Endothelial cell of umbilical vein (primary cell): ENCODE results near the gene PRSS22. TPM values are rescaled to one million over a fixed set of nuclear protein-coding genes. Genes with fewer than 3 reads are reported as not detected.

Experiments used
- BruUV-seq: library from RNA; stranded (reverse); fragments of 400-500 nt; replicated peaks from 2 replicates; lab custom pipeline; 2021; lab: Mats Ljungman, UMichigan
- CTCF ChIA-PET: fragments of 300-600, 350-600 bp; sonication (Branson Sonifier 250); formaldehyde crosslinking; loops from one replicate; lab custom pipeline; 2021; ENCODE audit warnings: antibody characterized with exemption, inconsistent platforms; lab: Charles Lee
- POLR2A ChIA-PET: fragments of 300-600, 350-600 bp; sonication (Branson Sonifier 250); formaldehyde crosslinking; loops from one replicate; lab custom pipeline; 2021; ENCODE audit warnings: antibody characterized with exemption, inconsistent platforms; lab: Charles Lee
- DNase-seq: peaks from one replicate; pipeline ENCODE4 v3.0.0-alpha.2; 2011; ENCODE audit warnings: low read depth, low spot score
- FAIRE-seq: peaks from 2 replicates; lab custom pipeline; 2011; peaks lifted over from hg19 to GRCh38; lab: Jason Lieb, UNC
- H2AFZ ChIP-seq: 2 replicates; pipeline ENCODE4 v1.6.0; 2012; ENCODE audit warnings: low read depth, low read length, control low read depth, inconsistent platforms
- H3K27ac ChIP-seq: 2 replicates; pipeline ENCODE4 v1.5.1; 2011; ENCODE audit warnings: low read depth, mild to moderate bottlenecking, control low read depth, low read length, moderate library complexity; ENCODE audit not compliant: insufficient read depth
- H3K27me3 ChIP-seq, 2 experiments: 2 replicates each; pipeline versions ENCODE4 v1.6.0 to v1.6.1; 2011; ENCODE audit warnings: low read length in 2 of 2, mixed read lengths in 1 of 2; ENCODE audit not compliant: control insufficient read depth in 2 of 2, insufficient read depth in 2 of 2
- H3K36me3 ChIP-seq, 2 experiments: 2 replicates in 1 of 2; 3 replicates in 1 of 2; pipeline ENCODE4 v1.5.1; 2011; ENCODE audit warnings: low read length in 2 of 2, mild to moderate bottlenecking in 1 of 2, moderate library complexity in 1 of 2; ENCODE audit not compliant: control insufficient read depth in 2 of 2, insufficient read depth in 2 of 2; ENCODE audit errors: extremely low read depth in 1 of 2
- H3K4me1 ChIP-seq: 3 replicates; pipeline ENCODE4 v1.5.1; 2011; ENCODE audit warnings: mild to moderate bottlenecking, low read length; ENCODE audit not compliant: control insufficient read depth, insufficient read depth; ENCODE audit errors: extremely low read depth
- H3K4me2 ChIP-seq: 2 replicates; pipeline ENCODE4 v1.6.1; 2011; ENCODE audit warnings: low read length, control low read depth, mixed read lengths; ENCODE audit not compliant: insufficient read depth
- H3K4me3 ChIP-seq, 3 experiments: fragments of 200-600 bp in 1 of 3; sonication (generic), shearing (Covaris generic) in 1 of 3; replicated peaks in 1 of 3; 2 replicates each; pipeline ENCODE4 v1.5.1; 2011 to 2016; ENCODE audit warnings: control low read depth in 3 of 3, low read length in 3 of 3, mild to moderate bottlenecking in 2 of 3, inconsistent platforms in 1 of 3, low read depth in 1 of 3, moderate library complexity in 1 of 3; ENCODE audit not compliant: insufficient read depth in 1 of 3
- H3K79me2 ChIP-seq: 2 replicates; pipeline ENCODE4 v1.6.0; 2012; ENCODE audit warnings: low read length, inconsistent platforms; ENCODE audit not compliant: control insufficient read depth, insufficient read depth
- H3K9ac ChIP-seq: replicated peaks from 2 replicates; pipeline ENCODE3; 2011; ENCODE audit warnings: low read length, control low read depth; ENCODE audit not compliant: insufficient read depth; ENCODE audit errors: extremely low read depth
- H3K9me1 ChIP-seq: replicated peaks from 3 replicates; pipeline ENCODE4 v1.6.0; 2011; ENCODE audit warnings: mild to moderate bottlenecking, low read length; ENCODE audit not compliant: control insufficient read depth, insufficient read depth; ENCODE audit errors: extremely low read depth
- H3K9me3 ChIP-seq: replicated peaks from 2 replicates; pipeline ENCODE4 v1.5.1; 2012; ENCODE audit warnings: low read length, inconsistent platforms; ENCODE audit not compliant: control insufficient read depth, insufficient read depth
- H4K20me1 ChIP-seq: replicated peaks from 2 replicates; pipeline ENCODE3; 2011; ENCODE audit warnings: mild to moderate bottlenecking, low read length; ENCODE audit not compliant: control insufficient read depth, insufficient read depth; ENCODE audit errors: extremely low read depth
- EZH2 ChIP-seq: IDR thresholded peaks from 2 replicates; pipeline ENCODE4 v1.6.1; 2012; ENCODE audit warnings: borderline replicate concordance, low read depth, mild to moderate bottlenecking, moderate library complexity, low read length, inconsistent platforms; ENCODE audit not compliant: severe bottlenecking
- FOS ChIP-seq: IDR thresholded peaks from 2 replicates; pipeline ENCODE4 v1.6.1; 2011; ENCODE audit warnings: mild to moderate bottlenecking, low read length, moderate library complexity, borderline replicate concordance; ENCODE audit not compliant: insufficient read depth
- GATA2 ChIP-seq: IDR thresholded peaks from 2 replicates; pipeline ENCODE4 v1.7.0; 2011; ENCODE audit warnings: low read depth, mild to moderate bottlenecking, moderate library complexity, mixed read lengths, low read length; ENCODE audit not compliant: insufficient read length, insufficient read depth
- JUN ChIP-seq: IDR thresholded peaks from 2 replicates; pipeline ENCODE4 v1.6.1; 2011; ENCODE audit warnings: borderline replicate concordance, low read depth; ENCODE audit not compliant: insufficient read length, insufficient read depth
- MYC ChIP-seq: IDR thresholded peaks from one replicate; pipeline ENCODE4 v1.6.1; 2011; ENCODE audit warnings: mild to moderate bottlenecking, low read depth, low read length
- POLR2A ChIP-seq: IDR thresholded peaks from 2 replicates; pipeline ENCODE4 v1.6.1; 2012; ENCODE audit warnings: low read depth, mild to moderate bottlenecking, control low read depth, low read length
- POLR2AphosphoS5 ChIP-seq: IDR thresholded peaks from 2 replicates; pipeline ENCODE4 v1.6.1; 2012; ENCODE audit warnings: low read depth, mild to moderate bottlenecking, control low read depth, low read length, moderate library complexity; ENCODE audit not compliant: insufficient read depth
- dilution Hi-C: fragments of 300-500 bp; cut with MboI; formaldehyde crosslinking; loops from one replicate; pipeline ENCODE4 v1.15.0; 2019; ENCODE audit warnings: low sequenced_read_pairs; ENCODE audit not compliant: extremely low pct_ligation_motif_present
- intact Hi-C: fragments of 100-400 bp; cut with micrococcal nuclease; formaldehyde crosslinking; loops from one replicate; pipeline ENCODE4 v1.10.0; 2022
- polyA plus RNA-seq, 4 experiments: library from polyadenylated mRNA; depleted of rRNA in 3 of 4; stranded (reverse) in 3 of 4; unstranded in 1 of 4; fragments of >200 nt; gene quantifications; 2 replicates each; pipeline versions ENCODE4 v1.2.1 to v1.2.3, GENCODE V29; 2011 to 2012; ENCODE audit warnings: missing spikeins in 1 of 4
- total RNA-seq: library from RNA; stranded (reverse); gene quantifications from 2 replicates; pipeline ENCODE4 v1.2.3, GENCODE V29; 2021
- TF ChIP-seq, protein P1 (sequence below): IDR thresholded peaks from 2 replicates; pipeline ENCODE4 v1.6.1; 2011; ENCODE audit not compliant: insufficient read depth, insufficient read length
- TF ChIP-seq, protein P2 (sequence below), 2 donors: IDR thresholded peaks; 1 replicate in 1 of 2; 2 replicates in 1 of 2; pipeline ENCODE4 v1.5.1; 2011; ENCODE audit warnings: low read length in 2 of 2, mild to moderate bottlenecking in 2 of 2, moderate library complexity in 2 of 2, control low read depth in 1 of 2, inconsistent platforms in 1 of 2, low read depth in 1 of 2; ENCODE audit not compliant: insufficient read depth in 1 of 2; ENCODE audit errors: extremely low read depth in 1 of 2

The PRSS22 gene
- total and polyA plus RNA-seq, 2 donors (not counting 3 experiments of a cell fraction or from before 2014, with no cell fraction given) = not detected

DNA sequence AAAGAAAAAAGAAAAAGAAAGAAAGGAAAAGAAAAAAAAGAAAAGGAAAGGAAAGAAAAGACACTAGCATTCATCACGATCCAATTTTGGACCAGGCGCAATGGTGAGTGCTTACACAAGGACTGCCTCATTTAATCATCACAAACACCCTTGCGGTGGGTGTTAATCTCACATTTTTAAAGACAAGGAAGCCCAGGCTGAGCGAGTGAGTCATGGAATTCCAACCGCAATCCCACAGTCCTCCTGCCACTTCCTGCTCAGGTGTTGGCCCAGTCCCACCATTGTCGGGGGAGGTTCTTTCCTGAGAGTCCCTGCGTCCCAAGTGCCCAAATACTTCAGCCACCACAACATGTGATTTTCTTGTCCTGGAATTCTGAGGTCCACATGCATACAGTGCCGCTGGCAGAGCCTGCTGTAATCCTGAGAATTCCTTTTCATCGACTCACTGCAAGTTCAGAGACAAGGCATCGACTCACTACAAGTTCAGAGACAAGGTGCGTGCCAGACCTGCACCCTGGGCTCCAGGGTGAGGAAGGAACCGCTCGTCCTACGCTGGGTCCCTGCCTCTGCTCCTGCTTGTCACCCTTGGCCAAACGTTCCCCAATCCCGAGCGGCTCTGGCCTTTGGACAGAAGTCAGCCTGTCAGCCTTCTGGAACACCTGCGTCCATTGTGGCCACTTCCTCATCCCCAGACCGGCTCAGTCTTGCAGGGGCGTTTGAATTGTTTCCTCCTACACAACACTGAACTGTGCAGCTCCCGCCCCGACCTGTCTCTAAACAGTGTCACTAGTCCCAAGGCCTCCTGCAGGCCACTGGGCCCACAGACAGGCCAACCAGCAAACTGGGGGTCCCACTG, 22.1 kb downstream of the PRSS22 start:
- dilution Hi-C loops (no loop called here), intact Hi-C loops (loop anchor here (10.0 kb wide), 1 partner anchor 61 kb away; the partner anchor contains the start of gene ELOB)
- Histone ChIP-seq H3K4me3 (no peak overlapping the region), H3K27me3 (no peaks in the 10 kb centered on the region), H3K9ac (no peak overlapping the region), H3K4me2 (peak overlapping the region; percentile 26), H3K79me2 (no peaks in the 10 kb centered on the region), H3K9me1 (no peaks in the 10 kb centered on the region), H3K27ac (peak overlapping the region; percentile 30), H3K4me1 (peaks cover 11% of the 10 kb centered on the region), H3K36me3 (no peaks in the 10 kb centered on the region), H4K20me1 (no peaks in the 10 kb centered on the region), H2AFZ (peak overlapping the region; percentile 0), H3K9me3 (no peaks in the 10 kb centered on the region)
- FAIRE-seq = peak; percentile 93
- TF ChIP-seq, protein P1, sequence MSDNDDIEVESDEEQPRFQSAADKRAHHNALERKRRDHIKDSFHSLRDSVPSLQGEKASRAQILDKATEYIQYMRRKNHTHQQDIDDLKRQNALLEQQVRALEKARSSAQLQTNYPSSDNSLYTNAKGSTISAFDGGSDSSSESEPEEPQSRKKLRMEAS = peak; percentile 18
- TF ChIP-seq FOS (peak; percentile 86), POLR2AphosphoS5 (peak; percentile 88), MYC (no peak), EZH2 (no peak), POLR2A (no peak), GATA2 (no peak), JUN (peak; percentile 58)
- TF ChIP-seq, protein P2, sequence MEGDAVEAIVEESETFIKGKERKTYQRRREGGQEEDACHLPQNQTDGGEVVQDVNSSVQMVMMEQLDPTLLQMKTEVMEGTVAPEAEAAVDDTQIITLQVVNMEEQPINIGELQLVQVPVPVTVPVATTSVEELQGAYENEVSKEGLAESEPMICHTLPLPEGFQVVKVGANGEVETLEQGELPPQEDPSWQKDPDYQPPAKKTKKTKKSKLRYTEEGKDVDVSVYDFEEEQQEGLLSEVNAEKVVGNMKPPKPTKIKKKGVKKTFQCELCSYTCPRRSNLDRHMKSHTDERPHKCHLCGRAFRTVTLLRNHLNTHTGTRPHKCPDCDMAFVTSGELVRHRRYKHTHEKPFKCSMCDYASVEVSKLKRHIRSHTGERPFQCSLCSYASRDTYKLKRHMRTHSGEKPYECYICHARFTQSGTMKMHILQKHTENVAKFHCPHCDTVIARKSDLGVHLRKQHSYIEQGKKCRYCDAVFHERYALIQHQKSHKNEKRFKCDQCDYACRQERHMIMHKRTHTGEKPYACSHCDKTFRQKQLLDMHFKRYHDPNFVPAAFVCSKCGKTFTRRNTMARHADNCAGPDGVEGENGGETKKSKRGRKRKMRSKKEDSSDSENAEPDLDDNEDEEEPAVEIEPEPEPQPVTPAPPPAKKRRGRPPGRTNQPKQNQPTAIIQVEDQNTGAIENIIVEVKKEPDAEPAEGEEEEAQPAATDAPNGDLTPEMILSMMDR (IDR thresholded peaks at IDR 0.05; ENCODE audit: extremely low read depth in 1 of 2, insufficient read depth in 1 of 2, low read depth in 1 of 2, low read length in 2 of 2) = no peak
- DNase-seq = peak; percentile 73
- no TSS peak for BruUV-seq
- CTCF ChIA-PET = interaction anchor here (0.6 kb wide), 1 partner anchor 39 kb away, joined by 4 read pairs; no protein-coding TSS in a partner anchor
- POLR2A ChIA-PET = no interaction called here
